Panc1 (cell line): ENCODE measurements around the gene COL11A2. TPM values are rescaled to one million over a fixed set of nuclear protein-coding genes. Genes with fewer than 3 reads are reported as not detected.

Experiments
- ATAC-seq: fragments of 200-7000 bp; cut with Tn5 transposase; 2 replicates; pipeline ENCODE4 v1.9.1; 2020; ENCODE audit warnings: mild to moderate bottlenecking, moderate library complexity
- BruUV-seq: library from RNA; stranded (reverse); fragments of 400-500 nt; replicated peaks from 2 replicates; lab custom pipeline; 2021; lab: Mats Ljungman, UMichigan
- CTCF ChIA-PET: fragments of 300-600 bp; sonication (Branson Sonifier 250); formaldehyde crosslinking; loops from one replicate; lab custom pipeline; 2022; ENCODE audit warnings: antibody characterized with exemption; lab: Charles Lee
- POLR2A ChIA-PET: fragments of 300-600 bp; sonication (Branson Sonifier 250); formaldehyde crosslinking; loops from one replicate; lab custom pipeline; 2022; ENCODE audit warnings: antibody characterized with exemption; lab: Charles Lee
- DNase-seq: peaks from one replicate; pipeline ENCODE4 v3.0.0-alpha.2; 2010; ENCODE audit warnings: low read depth, low spot score
- H3K27ac ChIP-seq: 2 replicates; pipeline ENCODE4 v1.5.1; 2011; ENCODE audit warnings: mild to moderate bottlenecking, low read length, inconsistent platforms
- H3K27me3 ChIP-seq: fragments of 200-500 bp; sonication (Bioruptor generic); 2 replicates; pipeline ENCODE4 v1.6.0; 2014; ENCODE audit warnings: low read length, inconsistent platforms; ENCODE audit not compliant: control insufficient read depth, insufficient read depth
- H3K36me3 ChIP-seq: fragments of 200-500 bp; sonication (Bioruptor generic); 2 replicates; pipeline ENCODE4 v1.5.1; 2014; ENCODE audit warnings: inconsistent platforms, mild to moderate bottlenecking, low read length, moderate library complexity; ENCODE audit not compliant: control insufficient read depth, insufficient read depth
- H3K4me1 ChIP-seq: 2 replicates; pipeline ENCODE4 v1.5.1; 2011; ENCODE audit warnings: inconsistent platforms, mild to moderate bottlenecking, low read length, moderate library complexity; ENCODE audit not compliant: control insufficient read depth, insufficient read depth
- H3K4me3 ChIP-seq, 2 experiments: 2 replicates each; pipeline ENCODE4 v1.5.1; 2011 to 2012; ENCODE audit warnings: low read depth in 2 of 2, low read length in 2 of 2, mild to moderate bottlenecking in 2 of 2, inconsistent platforms in 1 of 2, moderate library complexity in 1 of 2
- H3K9me3 ChIP-seq: fragments of 200-500 bp; sonication (Bioruptor generic); 2 replicates; pipeline ENCODE4 v1.5.1; 2014; ENCODE audit warnings: low read depth, mild to moderate bottlenecking, inconsistent platforms, low read length, moderate library complexity; ENCODE audit not compliant: control insufficient read depth, insufficient read depth
- CTCF ChIP-seq: fragments of 450-650 bp; IDR thresholded peaks from 2 replicates; pipeline ENCODE4 v1.5.1; 2017; ENCODE audit warnings: mild to moderate bottlenecking
- POLR2AphosphoS5 ChIP-seq: IDR thresholded peaks from 2 replicates; pipeline ENCODE4 v1.6.1; 2012; ENCODE audit warnings: mild to moderate bottlenecking, low read depth, low read length, moderate library complexity
- REST ChIP-seq, 2 experiments: IDR thresholded peaks; 2 replicates each; pipeline ENCODE4 v1.6.1; 2011 to 2012; ENCODE audit warnings: low read depth in 2 of 2, control low read depth in 1 of 2, low read length in 1 of 2, mild to moderate bottlenecking in 1 of 2, moderate library complexity in 1 of 2; ENCODE audit not compliant: insufficient read depth in 1 of 2
- SIN3A ChIP-seq: IDR thresholded peaks from 2 replicates; pipeline ENCODE4 v1.6.1; 2012; ENCODE audit warnings: low read depth, mild to moderate bottlenecking, low read length, moderate library complexity, borderline replicate concordance; ENCODE audit not compliant: insufficient read depth
- TCF7L2 ChIP-seq: IDR thresholded peaks from 2 replicates; pipeline ENCODE4 v1.6.1; 2011; ENCODE audit warnings: mild to moderate bottlenecking, low read depth, low read length, inconsistent platforms
- in situ Hi-C: cut with HindIII; loops from 2 replicates; pipeline ENCODE4 v1.10.0; 2016; ENCODE audit warnings: low sequenced_read_pairs, low pct_unique_long_range_greater_than_20kb
- intact Hi-C: fragments of 100-400 bp; cut with micrococcal nuclease; formaldehyde crosslinking; loops from one replicate; pipeline ENCODE4 v1.10.0; 2022; ENCODE audit not compliant: unreplicated experiment
- total RNA-seq: library from RNA; stranded (reverse); gene quantifications from one replicate; pipeline ENCODE4 v1.2.1, GENCODE V29; 2021; ENCODE audit not compliant: unreplicated experiment

The COL11A2 gene
- total RNA-seq, 1 experiment from 2014 or later = 0.57 TPM

- H3K27me3 ChIP-seq = no peaks in the 10 kb centered on the region; the same call in 1 of the 2 replicates
- DNase-seq (no peak), ATAC-seq (no peak)
- no peak overlapping the region for H3K4me3 ChIP-seq
- in situ Hi-C loops = no loop called here
- H3K4me1 ChIP-seq = no peaks in the 10 kb centered on the region
- H3K9me3 ChIP-seq = no peaks in the 10 kb centered on the region
- H3K36me3 ChIP-seq = no peaks in the 10 kb centered on the region
- intact Hi-C loops = no loop called here
- CTCF ChIA-PET = interaction anchor here (0.7 kb wide), 1 partner anchor 213 kb away, joined by 3 read pairs; no protein-coding TSS in a partner anchor
- no TSS peak for BruUV-seq
- TF ChIP-seq SIN3A (no peak), REST (IDR thresholded peaks at IDR 0.05; ENCODE audit: insufficient read depth in 1 of 2, low read depth in 2 of 2, low read length in 1 of 2) (no peak), POLR2AphosphoS5 (no peak), TCF7L2 (no peak), CTCF (no peak)
- no peak overlapping the region for H3K27ac ChIP-seq
- POLR2A ChIA-PET = no interaction called here
These were observed 47.9 kb downstream of the COL11A2 start for GRCh38 chr6:33144373-33144772.

DNA sequence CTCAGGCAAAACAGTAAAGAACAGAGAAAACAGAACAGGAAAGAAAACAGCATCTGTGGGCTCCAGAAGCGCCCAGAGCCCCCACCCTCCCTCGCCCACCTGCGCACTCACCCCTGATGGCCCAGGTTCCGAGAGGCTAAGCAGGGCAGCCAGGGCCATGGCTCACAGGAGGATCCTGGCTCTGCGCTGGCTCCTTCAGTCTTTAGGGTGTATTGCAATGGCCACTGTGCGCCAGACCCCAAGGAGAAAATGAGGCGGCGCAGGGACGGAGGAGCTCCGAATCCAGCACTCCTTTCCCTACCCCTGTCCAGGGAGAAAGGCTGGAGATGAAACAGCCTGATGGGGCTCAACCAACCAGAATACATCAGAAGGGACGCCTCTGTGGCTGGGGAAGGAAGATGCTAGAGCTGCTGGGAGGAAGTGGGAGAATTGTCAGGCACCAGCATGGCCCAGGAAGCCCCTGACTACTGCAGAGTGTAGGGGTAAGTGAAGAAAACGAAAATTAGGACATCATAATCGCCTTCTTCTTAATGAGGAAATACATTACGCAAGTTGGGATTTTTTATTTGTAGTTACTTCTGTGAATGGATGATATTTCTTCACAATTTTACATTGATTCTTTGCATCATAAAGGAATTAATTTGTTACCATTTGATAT, 49.0 kb downstream of the COL11A2 start:
- ATAC-seq = no peak
- BruUV-seq = no TSS peak
- H3K36me3 ChIP-seq = no peaks in the 10 kb centered on the region
- CTCF ChIA-PET = interaction anchor here (0.6 to 0.7 kb wide), 3 partner anchors 135 to 912 kb away, joined by 3 to 5 read pairs (median 3); no protein-coding TSS in a partner anchor
- H3K9me3 ChIP-seq = no peaks in the 10 kb centered on the region
- no peaks in the 10 kb centered on the region; the same call in 1 of the 2 replicates for H3K27me3 ChIP-seq
- in situ Hi-C loops = no loop called here
- POLR2A ChIA-PET = no interaction called here
- H3K4me3 ChIP-seq = no peak overlapping the region
- DNase-seq = no peak
- H3K4me1 ChIP-seq = no peaks in the 10 kb centered on the region
- no peak for TF ChIP-seq SIN3A
- TF ChIP-seq CTCF = peak; percentile 23; the same call in 1 of the 2 replicates
- intact Hi-C loops = no loop called here
- H3K27ac ChIP-seq = no peak overlapping the region
